Stimulated activated CD8-positive, alpha-beta memory T cell treated with anti-CD3 and anti-CD28 coated beads, Interleukin-4, amount 100 ng/mL, for 4 hours (primary cell): ENCODE data around the gene SRI.

ENCODE experiments used
- DNase-seq, 2 donors: peaks; one replicate each; pipeline ENCODE4 v3.0.0-alpha.2; 2020; ENCODE audit warnings: low read depth in 2 of 2, low spot score in 1 of 2

The SRI gene

GRCh38 chr7:88226201-88226600 lies 6.4 kb upstream of the SRI start:
- DNase-seq: no peak

DNA sequence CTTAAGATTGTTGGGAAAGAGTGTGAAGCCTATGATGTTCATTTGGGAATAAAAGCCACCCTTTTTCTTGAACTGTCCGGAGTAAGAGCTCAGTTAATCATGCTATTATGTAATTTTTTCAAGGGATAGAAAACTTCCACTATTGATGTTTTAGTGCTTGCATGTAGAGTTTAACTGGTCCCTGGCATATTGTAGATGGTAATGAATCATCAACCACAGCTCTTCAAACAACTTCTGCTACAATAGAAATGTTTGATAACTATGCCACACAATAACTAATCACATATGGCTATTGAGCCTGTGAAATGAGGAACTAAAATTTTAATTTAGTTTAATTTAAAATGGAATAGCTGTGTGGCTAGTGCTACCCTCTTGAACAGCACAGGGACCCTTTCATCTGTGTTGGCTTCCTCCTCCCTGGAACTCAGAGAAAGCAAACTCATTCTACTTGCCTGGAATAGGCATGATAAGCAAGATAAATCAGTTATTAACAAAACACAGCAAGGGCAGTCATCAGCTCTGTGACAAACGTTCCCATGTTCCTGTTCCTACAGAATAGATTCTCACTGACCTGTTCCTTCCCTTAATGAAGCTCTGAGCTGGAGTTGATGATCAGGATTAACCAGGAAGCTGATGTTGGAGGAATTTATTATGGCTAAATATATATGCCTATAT lies 4.9 kb upstream of the SRI start:
- DNase-seq: no peak

DNA sequence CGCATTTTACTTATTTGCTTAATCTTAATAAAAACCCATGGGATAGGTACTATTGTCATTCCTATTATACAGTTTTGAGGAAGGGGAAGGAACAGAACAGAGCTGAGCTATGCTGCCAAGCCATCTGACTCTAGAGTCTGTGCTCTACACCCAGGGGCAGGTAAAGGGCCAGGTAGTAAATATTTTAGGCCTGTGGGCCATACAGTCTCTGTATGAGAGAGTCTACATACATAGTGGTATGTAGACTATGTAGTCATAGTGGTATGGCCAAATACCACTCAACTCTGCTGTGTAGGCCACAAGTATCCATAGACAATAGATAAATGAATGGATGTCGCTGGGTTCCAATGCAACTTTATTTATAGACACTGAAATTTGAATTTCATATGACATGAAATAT lies 3.4 kb upstream of the SRI start:
- DNase-seq: no peak

DNA sequence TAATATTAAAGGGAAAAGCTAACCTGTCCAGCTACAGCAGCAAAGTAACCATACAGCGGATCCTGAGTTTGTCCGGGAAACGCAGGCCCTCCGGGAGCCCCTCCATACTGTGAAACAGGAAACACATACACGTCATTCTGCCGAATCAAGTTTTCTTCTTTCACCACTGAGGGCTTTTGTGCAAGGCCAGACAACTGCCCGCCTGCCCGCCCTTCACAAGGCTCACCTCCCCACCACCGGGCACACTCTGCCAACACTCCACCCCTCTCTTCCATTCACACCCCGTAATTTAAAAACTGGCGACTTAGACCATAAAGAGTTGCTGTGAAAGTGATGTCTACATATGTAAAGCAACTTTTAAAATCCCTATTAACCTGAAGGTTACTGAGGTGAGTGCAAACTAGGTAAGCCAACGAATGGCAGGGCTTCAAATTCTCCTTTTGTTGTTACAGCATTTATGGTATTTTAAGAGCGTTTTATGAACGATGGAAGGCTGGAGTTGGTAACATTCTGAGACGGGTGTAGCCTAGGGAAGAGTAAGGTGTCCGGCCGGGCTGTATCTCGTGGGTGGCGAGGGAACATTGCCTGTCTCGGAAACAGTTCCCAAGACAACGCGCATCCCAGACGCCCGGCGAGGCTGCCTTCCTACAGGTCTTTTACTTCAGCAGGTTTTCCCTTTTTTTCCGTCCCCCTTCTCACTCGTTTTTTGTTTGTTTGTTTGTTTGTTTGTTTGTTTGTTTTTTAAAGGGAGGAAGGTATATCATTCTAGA lies 817 bp downstream of the SRI start:
- no peak for DNase-seq

- no peak for DNase-seq
Observed at GRCh38 chr7:88218429-88218745, 1.5 kb downstream of the SRI start.

GRCh38 chr7:88217675-88218428 lies 2.0 kb downstream of the SRI start:
- no peak for DNase-seq

DNA sequence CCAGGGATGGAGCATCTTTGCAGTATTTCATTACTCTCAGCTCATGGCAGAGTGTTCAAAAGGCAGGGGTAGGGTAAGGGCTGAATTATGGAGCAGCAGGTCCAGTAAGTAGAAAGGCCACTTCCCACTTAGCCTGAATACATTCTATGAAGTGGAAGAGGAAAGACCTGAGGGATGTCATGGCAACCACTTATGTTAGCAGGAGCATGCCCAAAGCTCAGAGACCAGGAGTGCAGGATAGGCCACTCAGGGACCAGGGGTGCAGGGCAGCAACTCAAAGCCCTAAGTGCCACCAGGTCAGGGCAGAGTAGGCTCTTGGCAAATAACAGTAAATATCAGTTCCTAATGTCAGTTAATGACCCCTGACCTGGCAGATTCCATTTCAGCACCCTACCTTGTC lies 3.6 kb downstream of the SRI start:
- DNase-seq: no peak

- no peak for DNase-seq
Observed at GRCh38 chr7:88215295-88215694, 4.5 kb downstream of the SRI start.

DNA sequence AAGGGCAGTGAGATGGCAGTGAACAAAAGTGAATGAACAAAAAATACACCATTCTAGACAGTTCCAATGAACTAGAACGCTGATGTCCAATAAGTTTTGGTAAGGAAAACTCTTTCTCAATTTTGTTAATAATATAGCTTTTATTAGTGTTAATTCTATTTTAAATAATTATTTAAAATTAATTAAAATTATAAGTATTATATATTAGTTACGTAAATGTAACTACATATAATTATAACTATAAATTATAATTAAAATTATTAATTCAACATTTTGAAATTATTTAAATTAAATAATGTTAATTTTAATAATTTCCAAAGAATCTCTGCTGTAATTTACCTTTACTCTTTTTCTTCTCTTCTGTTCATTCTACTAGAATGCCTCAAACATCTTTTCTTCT lies 5.4 kb downstream of the SRI start:
- DNase-seq: no peak

- no peak for DNase-seq
Observed at GRCh38 chr7:88212918-88213317, 6.9 kb downstream of the SRI start.

GRCh38 chr7:88208521-88208920 lies 11.3 kb downstream of the SRI start:
- no peak for DNase-seq

GRCh38 chr7:88206254-88206653 lies 13.6 kb downstream of the SRI start:
- no peak for DNase-seq

DNA sequence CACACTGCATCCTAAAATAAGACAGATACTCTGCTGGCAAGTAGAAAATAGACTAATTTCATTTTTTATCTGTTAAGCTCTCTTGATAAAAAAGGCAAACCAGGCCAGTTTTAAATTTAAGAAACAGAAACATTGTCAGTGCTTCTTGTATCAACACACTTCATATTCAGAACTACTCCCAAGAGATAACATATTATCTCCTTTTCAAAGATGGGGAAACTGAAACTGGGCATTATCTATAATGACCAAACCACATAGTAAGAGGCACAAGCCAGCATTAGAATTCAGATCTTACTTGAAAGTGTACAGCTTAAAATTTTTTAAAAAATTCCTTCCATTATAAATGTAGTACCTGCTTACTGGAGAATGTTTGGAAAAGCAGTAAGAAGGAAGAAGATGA lies 14.7 kb downstream of the SRI start:
- no peak for DNase-seq

GRCh38 chr7:88204525-88205110 lies 15.2 kb downstream of the SRI start:
- no peak for DNase-seq

DNA sequence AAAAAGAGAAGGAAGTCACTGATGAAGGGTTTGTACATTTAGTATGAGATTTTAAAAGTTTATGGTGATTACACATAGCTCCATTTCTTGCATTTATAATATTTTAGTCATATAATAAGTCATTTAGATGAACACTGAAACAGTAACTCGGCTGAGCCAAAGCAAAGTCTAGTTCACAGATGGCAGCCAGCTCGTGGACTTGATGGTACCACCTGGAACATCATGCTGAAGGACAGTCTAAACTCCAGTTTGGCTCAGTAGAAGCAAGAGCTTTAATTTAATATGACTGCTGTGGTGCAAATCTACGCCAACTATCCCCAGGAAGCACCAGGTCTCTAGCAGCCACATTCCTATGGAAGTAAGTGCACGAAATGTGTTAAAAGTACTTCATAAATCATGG lies 16.4 kb downstream of the SRI start:
- no peak for DNase-seq

DNA sequence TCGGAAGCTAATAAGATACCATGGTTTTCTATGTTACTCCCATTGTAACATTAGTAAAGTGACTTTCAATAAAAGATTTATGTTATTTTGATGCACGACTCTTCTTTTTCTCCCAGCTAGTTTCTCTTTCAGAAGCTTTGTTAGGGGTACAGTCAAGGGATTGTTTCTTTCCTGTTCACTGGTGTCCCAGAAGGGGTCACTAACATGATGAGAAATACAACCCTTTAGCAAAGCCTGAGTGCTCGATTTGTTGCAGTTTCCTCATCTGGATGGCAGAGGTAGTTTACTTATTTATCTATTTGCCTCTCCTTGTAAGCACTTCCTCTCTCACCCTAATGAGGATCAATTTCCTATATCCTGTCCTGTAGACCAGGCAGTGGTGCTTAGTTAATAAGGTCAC lies 17.0 kb downstream of the SRI start:
- no peak for DNase-seq

DNA sequence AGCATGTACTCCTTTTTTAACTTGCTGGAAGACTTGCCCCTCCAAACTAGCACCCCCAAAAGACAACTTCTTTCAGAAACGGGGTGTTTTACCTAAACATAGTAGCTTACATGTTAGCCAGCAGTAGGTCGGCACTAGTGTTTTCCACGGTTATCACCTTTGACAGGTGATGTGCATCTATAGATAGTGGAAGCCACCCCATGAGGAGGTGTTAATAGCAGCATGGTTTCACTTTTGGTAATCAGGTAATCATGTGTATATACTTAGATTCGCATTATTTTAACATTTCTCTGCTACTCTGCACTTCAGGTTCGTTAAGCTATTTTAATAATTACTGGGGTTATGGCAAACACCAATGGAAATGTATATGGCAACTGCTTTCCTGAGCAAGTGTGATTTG lies 17.6 kb downstream of the SRI start:
- DNase-seq: no peak

DNA sequence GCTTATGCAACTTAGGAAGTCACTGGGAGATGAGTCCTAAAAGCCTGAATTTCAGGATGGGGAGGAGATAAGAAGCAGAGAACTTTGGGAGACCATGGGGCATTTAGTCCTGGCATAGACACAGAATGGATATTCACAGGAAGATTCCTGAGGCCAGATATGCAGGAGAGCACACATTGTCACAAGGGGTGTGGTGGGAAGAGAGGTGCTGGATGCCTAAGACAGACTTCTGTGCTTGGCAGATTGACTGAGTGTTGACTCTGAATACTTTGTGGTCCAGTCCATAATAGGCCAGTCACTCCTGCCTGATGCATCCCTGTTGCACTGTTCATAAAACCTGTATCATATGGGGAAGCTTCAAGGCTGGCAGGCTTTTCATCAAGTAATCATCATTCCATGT lies 18.5 kb downstream of the SRI start:
- no peak for DNase-seq

DNA sequence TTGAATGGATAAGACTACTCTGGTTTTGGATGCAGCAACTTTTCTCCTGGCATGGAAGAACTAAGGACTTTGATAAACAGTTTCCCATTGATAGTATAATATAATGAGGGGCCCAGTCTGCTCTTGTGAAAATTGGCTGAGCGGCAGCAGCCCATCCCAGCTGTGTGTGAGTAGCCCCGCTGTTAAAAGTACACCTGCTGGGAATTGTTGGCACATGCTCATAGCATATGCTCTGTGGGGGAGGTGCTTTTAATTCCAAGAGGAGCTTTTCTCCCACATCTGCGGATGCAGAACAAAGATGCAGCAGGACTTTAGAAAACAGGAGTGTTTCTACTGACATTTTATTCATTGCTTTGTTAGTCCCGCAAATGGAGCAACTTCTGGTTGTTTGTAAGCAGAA lies 19.0 kb downstream of the SRI start:
- DNase-seq: no peak

- no peak for DNase-seq
Observed at GRCh38 chr7:88200261-88200660, 19.6 kb downstream of the SRI start.

DNA sequence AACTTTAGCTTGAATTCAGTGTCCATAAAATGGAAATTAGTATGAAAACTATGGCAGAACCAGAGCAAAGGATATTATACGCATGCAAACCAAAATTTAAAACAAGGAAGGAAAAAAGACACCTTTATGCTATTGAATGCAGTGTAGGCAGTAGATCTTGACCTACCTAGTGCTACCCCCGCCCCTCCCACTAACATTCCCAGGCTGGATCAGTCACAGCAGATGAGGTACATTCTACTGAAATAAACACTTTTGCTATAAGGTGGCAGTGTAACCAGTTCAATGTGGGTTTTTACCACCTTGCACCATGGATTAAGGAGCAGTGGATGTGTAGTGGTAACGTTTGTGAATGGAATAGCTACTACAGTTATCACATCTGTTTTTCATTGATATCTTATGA lies 27.9 kb downstream of the SRI start:
- DNase-seq: no peak

GRCh38 chr7:88185650-88186049 lies 34.2 kb downstream of the SRI start:
- DNase-seq: no peak
